IMR-90 (cell line): ENCODE measurements around the gene OLIG3. TPM values are rescaled to one million over a fixed set of nuclear protein-coding genes. Genes with fewer than 3 reads are reported as not detected.

ENCODE experiments used
- ATAC-seq: fragments of 200-7000 bp; cut with Tn5 transposase; 2 replicates; pipeline ENCODE4 v1.9.1; 2020; ENCODE audit warnings: low read depth, mild to moderate bottlenecking, moderate library complexity
- BruUV-seq: library from RNA; stranded (reverse); fragments of 400-500 nt; replicated peaks from 2 replicates; lab custom pipeline; 2021; lab: Mats Ljungman, UMichigan
- CTCF ChIA-PET: fragments of 300-600 bp; formaldehyde crosslinking; extraction: SDS; loops from one replicate; lab custom pipeline; 2021; ENCODE audit warnings: antibody characterized with exemption; lab: Yijun Ruan, JAX
- POLR2A ChIA-PET: fragments of 300-600 bp; sonication (Branson Sonifier 250); formaldehyde crosslinking; loops from one replicate; lab custom pipeline; 2022; ENCODE audit warnings: antibody characterized with exemption; ENCODE audit not compliant: unreplicated experiment; lab: Charles Lee
- DNase-seq: peaks from one replicate; pipeline ENCODE4 v3.0.0; 2013
- H2AFZ ChIP-seq: replicated peaks from 2 replicates; pipeline ENCODE3; 2013; ENCODE audit warnings: low read length, mild to moderate bottlenecking; ENCODE audit not compliant: poor library complexity
- H2AK5ac ChIP-seq: 2 replicates; pipeline ENCODE4 v1.6.1; 2013; ENCODE audit warnings: low read depth, low read length, inconsistent platforms
- H2AK9ac ChIP-seq: replicated peaks from 2 replicates; pipeline ENCODE3; 2013; ENCODE audit warnings: mild to moderate bottlenecking, low read depth, low read length, moderate library complexity; ENCODE audit not compliant: poor library complexity
- H2BK120ac ChIP-seq: 2 replicates; pipeline ENCODE4 v1.6.1; 2013; ENCODE audit warnings: low read depth, low read length, inconsistent platforms
- H2BK15ac ChIP-seq: 3 replicates; pipeline ENCODE4 v1.6.1; 2013; ENCODE audit warnings: low read depth, low read length, inconsistent platforms
- H2BK20ac ChIP-seq: 2 replicates; pipeline ENCODE4 v1.6.1; 2013; ENCODE audit warnings: low read depth, mild to moderate bottlenecking, inconsistent platforms, low read length, moderate library complexity
- H2BK5ac ChIP-seq: 2 replicates; pipeline ENCODE4 v1.6.1; 2013; ENCODE audit warnings: mild to moderate bottlenecking, low read depth, low read length, inconsistent platforms; ENCODE audit not compliant: poor library complexity, severe bottlenecking
- H3K14ac ChIP-seq: replicated peaks from 2 replicates; pipeline ENCODE4 v1.6.1; 2013; ENCODE audit warnings: low read depth, low read length, inconsistent platforms
- H3K18ac ChIP-seq: 2 replicates; pipeline ENCODE4 v1.6.1; 2013; ENCODE audit warnings: low read depth, low read length, control low read depth
- H3K23ac ChIP-seq: 2 replicates; pipeline ENCODE4 v1.6.1; 2013; ENCODE audit warnings: low read depth, low read length, inconsistent platforms
- H3K27ac ChIP-seq: 2 replicates; pipeline ENCODE4 v1.5.1; 2013; ENCODE audit warnings: mild to moderate bottlenecking, control low read depth, low read length; ENCODE audit not compliant: insufficient read depth
- H3K27me3 ChIP-seq: 2 replicates; pipeline ENCODE4 v1.6.1; 2013; ENCODE audit warnings: low read length; ENCODE audit not compliant: control insufficient read depth, insufficient read depth
- H3K36me3 ChIP-seq: 2 replicates; pipeline ENCODE4 v1.6.1; 2013; ENCODE audit warnings: low read length, mixed read lengths; ENCODE audit not compliant: control insufficient read depth, insufficient read depth
- H3K4ac ChIP-seq: 2 replicates; pipeline ENCODE4 v1.6.1; 2013; ENCODE audit warnings: low read depth, low read length, inconsistent platforms
- H3K4me1 ChIP-seq: 2 replicates; pipeline ENCODE4 v1.6.1; 2013; ENCODE audit warnings: low read length, mixed read lengths; ENCODE audit not compliant: control insufficient read depth, insufficient read depth
- H3K4me2 ChIP-seq: 2 replicates; pipeline ENCODE4 v1.6.1; 2013; ENCODE audit warnings: low read depth, mild to moderate bottlenecking, control low read depth, low read length, moderate library complexity
- H3K4me3 ChIP-seq: 2 replicates; pipeline ENCODE4 v1.5.1; 2013; ENCODE audit warnings: low read depth, mild to moderate bottlenecking, control low read depth, low read length, moderate library complexity; ENCODE audit not compliant: insufficient read depth
- H3K56ac ChIP-seq: 2 replicates; pipeline ENCODE4 v1.6.1; 2013; ENCODE audit warnings: low read length, inconsistent platforms; ENCODE audit not compliant: insufficient read depth; ENCODE audit errors: extremely low read depth
- H3K79me1 ChIP-seq, 2 experiments: 2 replicates each; pipeline ENCODE4 v1.6.1; 2013; ENCODE audit warnings: low read length in 2 of 2, inconsistent platforms in 1 of 2, low read depth in 1 of 2
- H3K9ac ChIP-seq: 2 replicates; pipeline ENCODE4 v1.6.1; 2013; ENCODE audit warnings: low read depth, low read length, control low read depth
- H3K9me1 ChIP-seq: 2 replicates; pipeline ENCODE4 v1.6.1; 2013; ENCODE audit warnings: low read length, inconsistent platforms; ENCODE audit not compliant: insufficient read depth
- H3K9me3 ChIP-seq: 2 replicates; pipeline ENCODE4 v1.6.1; 2013; ENCODE audit warnings: low read length; ENCODE audit not compliant: control insufficient read depth, insufficient read depth
- H4K20me1 ChIP-seq: 2 replicates; pipeline ENCODE4 v1.6.1; 2013; ENCODE audit warnings: low read length, inconsistent platforms; ENCODE audit not compliant: insufficient read depth
- H4K5ac ChIP-seq: 2 replicates; pipeline ENCODE4 v1.6.1; 2013; ENCODE audit warnings: mild to moderate bottlenecking, low read depth, low read length, control low read depth
- H4K8ac ChIP-seq, 2 experiments: 2 replicates each; pipeline ENCODE4 v1.6.1; 2013; ENCODE audit warnings: low read depth in 2 of 2, low read length in 2 of 2, control low read depth in 1 of 2, inconsistent platforms in 1 of 2
- H4K91ac ChIP-seq: 2 replicates; pipeline ENCODE4 v1.6.1; 2013; ENCODE audit warnings: low read depth, low read length, inconsistent platforms; ENCODE audit not compliant: insufficient read depth
- CEBPB ChIP-seq: IDR thresholded peaks from 2 replicates; pipeline ENCODE4 v1.6.1; 2012; ENCODE audit warnings: low read depth, low read length, improper control_type of control experiment
- FOS ChIP-seq: fragments of 150-350 bp; IDR thresholded peaks from 2 replicates; pipeline ENCODE4 v1.6.1; 2016; ENCODE audit warnings: low read depth, low read length
- MAZ ChIP-seq: IDR thresholded peaks from 2 replicates; pipeline ENCODE4 v1.6.1; 2012; ENCODE audit warnings: low read depth, mild to moderate bottlenecking, low read length, improper control_type of control experiment, moderate library complexity, borderline replicate concordance
- MXI1 ChIP-seq: IDR thresholded peaks from 2 replicates; pipeline ENCODE4 v1.6.1; 2012; ENCODE audit warnings: low read depth, mild to moderate bottlenecking, low read length, moderate library complexity, borderline replicate concordance
- NFE2L2 ChIP-seq: fragments of 150-350 bp; IDR thresholded peaks from 2 replicates; pipeline ENCODE4 v1.6.1; 2016; ENCODE audit warnings: low read depth, mild to moderate bottlenecking, low read length
- RAD21 ChIP-seq: IDR thresholded peaks from 2 replicates; pipeline ENCODE4 v1.6.1; 2012; ENCODE audit warnings: low read length, improper control_type of control experiment
- RFX5 ChIP-seq: IDR thresholded peaks from 2 replicates; pipeline ENCODE4 v1.8.0; 2012; ENCODE audit warnings: low read depth, mild to moderate bottlenecking, low read length, moderate library complexity
- USF2 ChIP-seq: fragments of 150-350 bp; IDR thresholded peaks from 2 replicates; pipeline ENCODE4 v1.6.1; 2017; ENCODE audit warnings: mild to moderate bottlenecking, antibody characterized with exemption, low read length, low read depth
- WGBS, 2 experiments: methylation state at CpG; one replicate each; pipeline versions ENCODE4 v1.1.5 to v1.1.7; 2013; ENCODE audit warnings: missing lambda C conversion rate in 2 of 2; ENCODE audit not compliant: insufficient read length in 1 of 2; ENCODE audit errors: extremely low coverage in 2 of 2; 5-methylcytosine and 5-hydroxymethylcytosine counted together
- dilution Hi-C: fragments of 300-500 bp; cut with HindIII; formaldehyde crosslinking; loops from one replicate; pipeline ENCODE4 v1.14.3; 2018; ENCODE audit warnings: low sequenced_read_pairs; ENCODE audit not compliant: unreplicated experiment
- in situ Hi-C: fragments of 300-500 bp; cut with MboI; formaldehyde crosslinking; loops from 3 replicates; pipeline ENCODE4 v1.14.3; 2019; ENCODE audit warnings: low sequenced_read_pairs, inconsistent platforms, mixed read lengths
- intact Hi-C: fragments of 100-400 bp; cut with micrococcal nuclease; formaldehyde crosslinking; loops from 2 replicates; pipeline ENCODE4 v1.10.0; 2022
- polyA plus RNA-seq, 3 experiments: library from polyadenylated mRNA; depleted of rRNA; stranded (reverse); fragments of >200 nt; gene quantifications; 2 replicates each; pipeline ENCODE4 v1.2.3, GENCODE V29; 2012; ENCODE audit warnings: low replicate concordance in 1 of 3
- total RNA-seq: library from RNA; depleted of rRNA; stranded (reverse); fragments of >200 nt; gene quantifications from 2 replicates; pipeline ENCODE4 v1.2.3, GENCODE V29; 2012
- TF ChIP-seq, protein P1 (sequence below): conservative IDR thresholded peaks from 2 replicates; pipeline ENCODE4 v1.5.1; 2012; ENCODE audit warnings: mild to moderate bottlenecking, low read depth, low read length, improper control_type of control experiment
- TF ChIP-seq, protein P2 (sequence below): fragments of 150-350 bp; IDR thresholded peaks from 2 replicates; pipeline ENCODE4 v1.6.1; 2016; ENCODE audit warnings: low read depth, mild to moderate bottlenecking, low read length, moderate library complexity, borderline replicate concordance

OLIG3 gene
- total and polyA plus RNA-seq, 2 of the 4 experiments (the other 2 are of a cell fraction): not detected

GRCh38 chr6:137491478-137491877, 2.7 kb downstream of the OLIG3 start:
- Histone ChIP-seq H4K91ac (no peak overlapping the region), H2BK5ac (no peak overlapping the region), H4K20me1 (no peaks in the 10 kb centered on the region; the same call in 1 of the 2 replicates), H3K18ac (no peak overlapping the region), H3K4me2 (no peak overlapping the region), H3K56ac (no peak overlapping the region), H3K9me3 (peaks cover 16% of the 10 kb centered on the region; the same call in 1 of the 2 replicates), H3K14ac (no peak overlapping the region), H3K36me3 (no peaks in the 10 kb centered on the region), H2AK9ac (no peak overlapping the region), H2BK20ac (no peak overlapping the region), H3K79me1 (no peaks in the 10 kb centered on the region), H3K9me1 (no peaks in the 10 kb centered on the region; the same call in 1 of the 2 replicates), H3K9ac (no peak overlapping the region), H4K5ac (no peak overlapping the region), H2BK15ac (no peak overlapping the region), H3K23ac (no peak overlapping the region), H3K4me3 (no peak overlapping the region), H3K27ac (no peak overlapping the region), H2BK120ac (no peak overlapping the region), H2AK5ac (no peak overlapping the region), H3K4ac (no peak overlapping the region), H3K4me1 (no peaks in the 10 kb centered on the region), H4K8ac (no peak overlapping the region), H2AFZ (no peak overlapping the region), H3K27me3 (peaks cover 98% of the 10 kb centered on the region)
- in situ Hi-C loops (no loop called here), dilution Hi-C loops (no loop called here), intact Hi-C loops (no loop called here)
- ChIA-PET CTCF (interaction anchor here (1.7 kb wide), 1 partner anchor 11 kb away, joined by 3 read pairs; no protein-coding TSS in a partner anchor), POLR2A (no interaction called here)
- no TSS peak for BruUV-seq
- no peak for ATAC-seq
- TF ChIP-seq FOS: no peak
- no peak for TF ChIP-seq MAZ
- TF ChIP-seq MXI1: no peak
- TF ChIP-seq RFX5: no peak
- no peak for TF ChIP-seq CEBPB
- no peak for TF ChIP-seq RAD21
- no peak for TF ChIP-seq NFE2L2
- TF ChIP-seq USF2: no peak
- TF ChIP-seq, protein P1, sequence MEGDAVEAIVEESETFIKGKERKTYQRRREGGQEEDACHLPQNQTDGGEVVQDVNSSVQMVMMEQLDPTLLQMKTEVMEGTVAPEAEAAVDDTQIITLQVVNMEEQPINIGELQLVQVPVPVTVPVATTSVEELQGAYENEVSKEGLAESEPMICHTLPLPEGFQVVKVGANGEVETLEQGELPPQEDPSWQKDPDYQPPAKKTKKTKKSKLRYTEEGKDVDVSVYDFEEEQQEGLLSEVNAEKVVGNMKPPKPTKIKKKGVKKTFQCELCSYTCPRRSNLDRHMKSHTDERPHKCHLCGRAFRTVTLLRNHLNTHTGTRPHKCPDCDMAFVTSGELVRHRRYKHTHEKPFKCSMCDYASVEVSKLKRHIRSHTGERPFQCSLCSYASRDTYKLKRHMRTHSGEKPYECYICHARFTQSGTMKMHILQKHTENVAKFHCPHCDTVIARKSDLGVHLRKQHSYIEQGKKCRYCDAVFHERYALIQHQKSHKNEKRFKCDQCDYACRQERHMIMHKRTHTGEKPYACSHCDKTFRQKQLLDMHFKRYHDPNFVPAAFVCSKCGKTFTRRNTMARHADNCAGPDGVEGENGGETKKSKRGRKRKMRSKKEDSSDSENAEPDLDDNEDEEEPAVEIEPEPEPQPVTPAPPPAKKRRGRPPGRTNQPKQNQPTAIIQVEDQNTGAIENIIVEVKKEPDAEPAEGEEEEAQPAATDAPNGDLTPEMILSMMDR: no peak
- TF ChIP-seq, protein P2, sequence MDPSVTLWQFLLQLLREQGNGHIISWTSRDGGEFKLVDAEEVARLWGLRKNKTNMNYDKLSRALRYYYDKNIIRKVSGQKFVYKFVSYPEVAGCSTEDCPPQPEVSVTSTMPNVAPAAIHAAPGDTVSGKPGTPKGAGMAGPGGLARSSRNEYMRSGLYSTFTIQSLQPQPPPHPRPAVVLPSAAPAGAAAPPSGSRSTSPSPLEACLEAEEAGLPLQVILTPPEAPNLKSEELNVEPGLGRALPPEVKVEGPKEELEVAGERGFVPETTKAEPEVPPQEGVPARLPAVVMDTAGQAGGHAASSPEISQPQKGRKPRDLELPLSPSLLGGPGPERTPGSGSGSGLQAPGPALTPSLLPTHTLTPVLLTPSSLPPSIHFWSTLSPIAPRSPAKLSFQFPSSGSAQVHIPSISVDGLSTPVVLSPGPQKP: no peak
- no peak for DNase-seq
- WGBS, 2 experiments: no CpG with 5 or more reads among the region's 6 CpGs
